Glutamatergic neuron (in vitro differentiated cells): ENCODE data around the gene BAG1. TPM values are rescaled to one million over a fixed set of nuclear protein-coding genes. Genes with fewer than 3 reads are reported as not detected.

ENCODE experiments used
- DNase-seq: peaks from one replicate; pipeline ENCODE4 v3.0.0; 2022
- H3K27ac Mint-ChIP-seq: one replicate; pipeline ENCODE4 v1.8.0; 2020; ENCODE audit warnings: mild to moderate bottlenecking, mixed read lengths, inconsistent platforms; ENCODE audit not compliant: unreplicated experiment
- H3K27me3 Mint-ChIP-seq: one replicate; pipeline ENCODE4 v1.8.0; 2020; ENCODE audit warnings: mild to moderate bottlenecking, moderate library complexity, mixed read lengths, inconsistent platforms; ENCODE audit not compliant: unreplicated experiment
- H3K36me3 Mint-ChIP-seq: one replicate; pipeline ENCODE4 v1.8.0; 2020; ENCODE audit warnings: mild to moderate bottlenecking, mixed read lengths, inconsistent platforms; ENCODE audit not compliant: unreplicated experiment
- H3K4me1 Mint-ChIP-seq: one replicate; pipeline ENCODE4 v1.8.0; 2020; ENCODE audit warnings: mild to moderate bottlenecking, low read depth, mixed read lengths, inconsistent platforms; ENCODE audit not compliant: unreplicated experiment
- H3K4me3 Mint-ChIP-seq: one replicate; pipeline ENCODE4 v1.8.0; 2020; ENCODE audit warnings: mild to moderate bottlenecking, mixed read lengths, inconsistent platforms; ENCODE audit not compliant: unreplicated experiment
- H3K9me3 Mint-ChIP-seq: one replicate; pipeline ENCODE4 v1.8.0; 2020; ENCODE audit warnings: mild to moderate bottlenecking, moderate library complexity, mixed read lengths, inconsistent platforms; ENCODE audit not compliant: unreplicated experiment
- total RNA-seq: library from RNA; stranded (reverse); fragmentation: NEBNext Ultra II Directional; extraction: Animal tissue kit (Norgen Biotek cat#: 25700); gene quantifications from one replicate; pipeline ENCODE4 v1.2.1, GENCODE V29; 2021; ENCODE audit not compliant: unreplicated experiment
- TF ChIP-seq, protein P1 (sequence below): fragments of 200-600 bp; sonication (generic); IDR thresholded peaks from one replicate; pipeline ENCODE4 v1.5.0; 2021; ENCODE audit not compliant: partially characterized antibody, unreplicated experiment

Gene BAG1
- total RNA-seq, 1 donor from 2014 or later = 92.5 TPM

DNA sequence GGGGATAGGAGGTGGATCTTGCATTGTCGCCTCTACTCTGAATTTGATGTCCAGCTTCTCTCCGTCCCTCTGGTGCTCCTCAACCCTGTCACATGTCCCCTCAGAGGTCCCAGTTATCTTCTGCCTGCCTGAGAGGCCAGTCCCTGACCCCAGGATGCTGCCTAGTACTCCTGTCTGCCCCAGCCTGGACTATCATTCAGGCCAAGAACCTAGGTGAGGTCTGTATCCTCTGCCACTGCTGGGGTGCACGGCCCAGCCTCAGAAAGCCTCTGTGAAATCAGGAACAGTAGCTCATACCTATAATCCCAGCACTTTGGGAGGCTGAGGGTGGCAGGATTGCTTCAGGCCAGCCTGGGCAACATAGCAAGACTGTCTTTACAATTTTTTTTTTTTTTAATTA lies 15.9 kb downstream of the BAG1 start:
- no peaks in the 10 kb centered on the region for H3K4me1 Mint-ChIP-seq
- H3K9me3 Mint-ChIP-seq = peaks cover 6% of the 10 kb centered on the region
- TF ChIP-seq, protein P1, sequence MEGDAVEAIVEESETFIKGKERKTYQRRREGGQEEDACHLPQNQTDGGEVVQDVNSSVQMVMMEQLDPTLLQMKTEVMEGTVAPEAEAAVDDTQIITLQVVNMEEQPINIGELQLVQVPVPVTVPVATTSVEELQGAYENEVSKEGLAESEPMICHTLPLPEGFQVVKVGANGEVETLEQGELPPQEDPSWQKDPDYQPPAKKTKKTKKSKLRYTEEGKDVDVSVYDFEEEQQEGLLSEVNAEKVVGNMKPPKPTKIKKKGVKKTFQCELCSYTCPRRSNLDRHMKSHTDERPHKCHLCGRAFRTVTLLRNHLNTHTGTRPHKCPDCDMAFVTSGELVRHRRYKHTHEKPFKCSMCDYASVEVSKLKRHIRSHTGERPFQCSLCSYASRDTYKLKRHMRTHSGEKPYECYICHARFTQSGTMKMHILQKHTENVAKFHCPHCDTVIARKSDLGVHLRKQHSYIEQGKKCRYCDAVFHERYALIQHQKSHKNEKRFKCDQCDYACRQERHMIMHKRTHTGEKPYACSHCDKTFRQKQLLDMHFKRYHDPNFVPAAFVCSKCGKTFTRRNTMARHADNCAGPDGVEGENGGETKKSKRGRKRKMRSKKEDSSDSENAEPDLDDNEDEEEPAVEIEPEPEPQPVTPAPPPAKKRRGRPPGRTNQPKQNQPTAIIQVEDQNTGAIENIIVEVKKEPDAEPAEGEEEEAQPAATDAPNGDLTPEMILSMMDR = no peak
- no peak overlapping the region for H3K4me3 Mint-ChIP-seq
- H3K36me3 Mint-ChIP-seq = peaks cover 7% of the 10 kb centered on the region
- H3K27ac Mint-ChIP-seq = no peak overlapping the region
- no peak for DNase-seq
- peaks cover 4% of the 10 kb centered on the region for H3K27me3 Mint-ChIP-seq

GRCh38 chr9:33246269-33246860 lies 18.1 kb downstream of the BAG1 start:
- Mint-ChIP-seq H3K9me3 (peaks cover 6% of the 10 kb centered on the region), H3K27ac (no peak overlapping the region), H3K4me3 (no peak overlapping the region), H3K4me1 (no peaks in the 10 kb centered on the region), H3K27me3 (peaks cover 4% of the 10 kb centered on the region), H3K36me3 (no peaks in the 10 kb centered on the region)
- DNase-seq = no peak
- TF ChIP-seq, protein P1 = no peak

- Mint-ChIP-seq H3K9me3 (peaks cover 4% of the 10 kb centered on the region), H3K4me3 (no peak overlapping the region), H3K36me3 (peaks cover 4% of the 10 kb centered on the region), H3K4me1 (no peaks in the 10 kb centered on the region), H3K27me3 (peaks cover 4% of the 10 kb centered on the region), H3K27ac (no peak overlapping the region)
- TF ChIP-seq, protein P1 = no peak
- DNase-seq = no peak
These were observed 19.2 kb downstream of the BAG1 start for GRCh38 chr9:33245341-33245740.

DNA sequence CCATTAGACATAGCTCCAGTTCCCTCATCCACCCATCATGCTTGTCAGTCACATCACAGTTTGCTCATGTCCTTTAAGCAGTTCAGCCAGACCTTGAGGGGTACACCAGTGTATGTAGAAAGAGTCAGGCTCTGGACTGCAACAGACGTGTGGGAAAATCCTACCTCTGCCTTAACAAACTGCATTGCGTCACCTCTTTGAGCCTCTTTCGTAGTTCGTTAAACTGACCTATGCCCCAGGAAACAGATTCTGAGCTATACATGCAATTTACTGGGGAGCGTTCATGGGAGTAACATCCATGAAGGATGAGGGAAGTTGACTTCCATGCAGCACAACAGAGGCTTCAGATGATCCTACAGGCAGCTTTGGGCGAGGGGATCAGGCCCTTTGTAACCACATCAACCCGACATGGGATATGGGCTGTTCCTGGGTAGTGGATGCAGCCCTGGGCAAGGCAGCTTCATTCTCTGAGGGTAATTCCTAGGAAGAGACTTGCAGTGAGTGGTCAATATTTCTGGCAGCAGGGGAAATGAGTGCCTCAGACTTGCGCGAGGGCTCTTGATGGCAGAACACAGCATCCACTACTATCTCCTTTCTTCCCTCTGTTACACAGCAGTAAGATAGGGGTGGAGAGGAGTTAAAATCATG lies 20.2 kb downstream of the BAG1 start:
- no peak for DNase-seq
- TF ChIP-seq, protein P1 = no peak
- H3K4me3 Mint-ChIP-seq = no peak overlapping the region
- peaks cover 4% of the 10 kb centered on the region for H3K36me3 Mint-ChIP-seq
- H3K4me1 Mint-ChIP-seq = no peaks in the 10 kb centered on the region
- peaks cover 6% of the 10 kb centered on the region for H3K9me3 Mint-ChIP-seq
- H3K27me3 Mint-ChIP-seq = peaks cover 6% of the 10 kb centered on the region
- H3K27ac Mint-ChIP-seq = no peak overlapping the region

GRCh38 chr9:33242609-33243134 lies 21.8 kb downstream of the BAG1 start:
- no peaks in the 10 kb centered on the region for H3K4me1 Mint-ChIP-seq
- peaks cover 6% of the 10 kb centered on the region for H3K27me3 Mint-ChIP-seq
- peaks cover 4% of the 10 kb centered on the region for H3K36me3 Mint-ChIP-seq
- no peak overlapping the region for H3K4me3 Mint-ChIP-seq
- no peak overlapping the region for H3K27ac Mint-ChIP-seq
- TF ChIP-seq, protein P1 = no peak
- DNase-seq = no peak
- peaks cover 6% of the 10 kb centered on the region for H3K9me3 Mint-ChIP-seq
